Neural progenitor cell (in vitro differentiated cells): ENCODE measurements around the gene GBF1.

ENCODE experiments used
- EZH2 ChIP-seq: fragments of 200-600 bp; sonication (generic); IDR thresholded peaks from 2 replicates; pipeline ENCODE4 v1.6.1; 2017; ENCODE audit warnings: antibody characterized with exemption, mild to moderate bottlenecking, moderate library complexity
- EZH2phosphoT487 ChIP-seq: fragments of 200-600 bp; sonication (generic); IDR thresholded peaks from 2 replicates; pipeline ENCODE4 v1.6.1; 2017; ENCODE audit warnings: antibody characterized with exemption
- TF ChIP-seq, protein P1 (sequence below): fragments of 200-600 bp; sonication (generic); IDR thresholded peaks from 2 replicates; pipeline ENCODE4 v1.5.1; 2017; ENCODE audit warnings: antibody characterized with exemption, mild to moderate bottlenecking

DNA sequence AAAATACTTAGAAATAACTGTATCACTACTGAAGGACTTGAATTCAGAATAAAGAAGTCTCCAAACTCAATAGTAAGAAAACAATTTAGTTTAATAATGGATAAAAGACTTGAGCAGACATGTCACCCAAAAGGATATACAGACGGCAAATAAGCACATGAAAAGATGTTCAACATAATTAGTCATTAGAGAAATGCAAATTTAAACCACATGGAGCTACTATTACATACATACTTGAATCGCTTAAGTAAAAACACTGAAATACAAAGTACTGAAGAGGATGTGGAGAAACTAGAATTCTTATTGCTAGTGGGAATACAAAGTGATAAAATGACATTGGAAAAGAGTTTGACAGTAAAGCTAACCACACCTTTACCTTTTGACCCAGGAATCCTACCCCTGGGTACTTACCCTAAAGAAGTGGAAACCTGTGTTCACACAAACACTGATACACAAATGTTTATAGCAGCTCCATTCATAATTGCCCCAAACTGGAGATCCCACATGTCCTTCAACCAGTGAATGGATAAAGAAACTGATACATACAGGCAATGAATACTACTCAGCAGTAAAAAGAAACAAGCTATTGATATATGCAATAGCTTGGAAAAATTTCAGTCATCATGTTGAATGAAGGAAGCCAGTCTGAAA, 95.8 kb downstream of the GBF1 start:
- TF ChIP-seq, protein P1, sequence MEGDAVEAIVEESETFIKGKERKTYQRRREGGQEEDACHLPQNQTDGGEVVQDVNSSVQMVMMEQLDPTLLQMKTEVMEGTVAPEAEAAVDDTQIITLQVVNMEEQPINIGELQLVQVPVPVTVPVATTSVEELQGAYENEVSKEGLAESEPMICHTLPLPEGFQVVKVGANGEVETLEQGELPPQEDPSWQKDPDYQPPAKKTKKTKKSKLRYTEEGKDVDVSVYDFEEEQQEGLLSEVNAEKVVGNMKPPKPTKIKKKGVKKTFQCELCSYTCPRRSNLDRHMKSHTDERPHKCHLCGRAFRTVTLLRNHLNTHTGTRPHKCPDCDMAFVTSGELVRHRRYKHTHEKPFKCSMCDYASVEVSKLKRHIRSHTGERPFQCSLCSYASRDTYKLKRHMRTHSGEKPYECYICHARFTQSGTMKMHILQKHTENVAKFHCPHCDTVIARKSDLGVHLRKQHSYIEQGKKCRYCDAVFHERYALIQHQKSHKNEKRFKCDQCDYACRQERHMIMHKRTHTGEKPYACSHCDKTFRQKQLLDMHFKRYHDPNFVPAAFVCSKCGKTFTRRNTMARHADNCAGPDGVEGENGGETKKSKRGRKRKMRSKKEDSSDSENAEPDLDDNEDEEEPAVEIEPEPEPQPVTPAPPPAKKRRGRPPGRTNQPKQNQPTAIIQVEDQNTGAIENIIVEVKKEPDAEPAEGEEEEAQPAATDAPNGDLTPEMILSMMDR = no peak
- TF ChIP-seq EZH2 (no peak), EZH2phosphoT487 (no peak)
